Activated CD4-positive, alpha-beta T cell treated with anti-CD3 and anti-CD28 coated beads, Interleukin-2, amount 50 U/mL, for 1 hour (primary cell): ENCODE data around the gene GHITM.

Experiments
- DNase-seq: peaks from one replicate; pipeline ENCODE4 v3.0.0-alpha.2; 2020

GHITM gene

DNA sequence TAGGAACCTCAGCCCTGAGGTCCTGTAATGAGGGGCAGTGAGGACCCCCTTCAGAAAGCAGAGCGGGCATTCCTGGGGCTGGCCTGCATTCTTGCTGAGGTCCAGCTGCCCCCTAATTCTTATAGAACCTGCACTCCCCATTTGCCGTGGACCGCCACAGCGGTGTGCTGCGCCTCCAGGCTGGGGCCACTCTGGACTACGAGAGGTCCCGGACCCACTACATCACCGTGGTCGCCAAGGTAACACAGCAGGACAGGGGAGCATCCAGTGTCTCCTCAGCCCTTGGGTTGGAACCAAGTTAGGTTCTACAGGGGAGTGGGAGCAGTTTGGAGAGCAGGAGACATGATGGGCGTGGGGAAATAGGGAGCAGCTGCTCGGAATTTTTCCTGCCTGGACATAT lies 62.4 kb downstream of the GHITM start:
- no peak for DNase-seq

DNA sequence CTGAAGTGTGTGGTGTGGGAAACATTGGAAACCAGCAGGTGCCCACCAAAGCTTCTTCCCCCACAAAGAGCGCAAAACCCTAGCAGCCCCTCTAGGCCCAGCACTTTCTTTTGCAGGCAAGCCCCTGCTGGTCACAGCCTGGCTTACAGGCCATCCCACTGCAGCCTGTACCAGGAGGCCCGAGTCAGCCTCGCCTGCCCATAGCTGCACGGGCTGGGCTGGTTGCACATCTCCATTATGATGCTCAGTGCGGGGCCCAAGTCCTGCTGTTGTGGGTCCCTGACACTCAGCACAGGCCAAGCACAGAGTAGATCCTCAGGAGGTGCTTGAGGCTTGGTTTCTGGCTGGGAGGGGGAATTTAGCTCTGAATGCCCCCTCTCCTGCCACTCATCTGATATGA lies 63.0 kb downstream of the GHITM start:
- DNase-seq: no peak
